ENCODE measurements around the gene GABARAP. TPM values are rescaled to one million over a fixed set of nuclear protein-coding genes. Genes with fewer than 3 reads are reported as not detected.

GABARAP gene
- total RNA-seq: 277 and 595 TPM in 2 replicates

DNA sequence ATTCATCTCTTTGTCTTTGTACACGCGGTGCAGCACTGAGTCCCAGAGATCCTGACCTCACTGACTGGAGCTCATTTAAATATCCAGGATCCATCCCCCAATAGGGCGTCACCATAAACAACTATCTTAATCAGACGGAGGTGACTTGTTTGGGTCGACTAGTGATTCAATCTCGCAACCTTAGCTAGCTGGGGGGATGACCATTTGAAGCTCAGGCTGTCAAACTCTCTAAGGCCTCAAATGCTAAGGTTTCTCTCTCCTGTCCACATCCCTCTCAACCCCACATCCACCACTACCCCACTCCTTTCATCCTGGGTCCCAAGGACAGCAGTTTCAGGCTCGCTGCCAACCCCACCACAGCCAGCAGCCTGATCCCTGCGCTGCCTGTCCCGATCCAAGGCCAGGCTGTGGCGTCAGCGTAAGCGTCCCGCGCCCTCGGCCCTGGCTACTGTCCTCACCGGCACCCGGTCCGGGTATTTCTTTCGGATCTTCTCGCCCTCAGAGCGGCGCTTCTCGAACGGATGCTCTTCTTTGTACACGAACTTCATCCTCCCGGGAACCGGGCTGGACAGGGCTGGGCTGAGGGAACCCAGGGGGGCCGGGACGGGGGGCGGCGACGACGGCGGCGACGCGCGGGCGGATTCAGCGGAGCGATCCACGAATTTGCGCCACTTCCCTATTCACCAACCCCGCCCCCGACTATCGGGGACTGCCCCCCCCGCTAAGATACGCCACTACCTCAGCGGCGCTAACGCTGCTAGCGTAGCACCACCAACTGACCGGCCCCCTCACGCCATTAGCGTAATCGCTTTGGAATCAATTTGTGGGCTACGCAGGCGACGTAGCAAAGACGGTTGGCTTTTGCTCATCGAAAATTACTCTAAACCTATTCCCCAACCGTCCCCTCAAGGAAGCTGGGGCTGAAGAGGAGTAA is at the start of gene GABARAP:
Gene GABARAP (minus strand): TSS at position 667 of the 934 bp plus-strand sequence. CDS start 119 bp downstream, at position 548.
- H3K4me3 ChIP-seq (ENCODE audit: low read depth, low read length): peak within 1 kb of the TSS; percentile 89
- DNase-seq (ENCODE audit: low read depth): no peak
- no peaks in the 10 kb centered on the region for H3K27me3 ChIP-seq (ENCODE audit: control insufficient read depth, insufficient read depth, low read length)
- TF ChIP-seq, protein P1, sequence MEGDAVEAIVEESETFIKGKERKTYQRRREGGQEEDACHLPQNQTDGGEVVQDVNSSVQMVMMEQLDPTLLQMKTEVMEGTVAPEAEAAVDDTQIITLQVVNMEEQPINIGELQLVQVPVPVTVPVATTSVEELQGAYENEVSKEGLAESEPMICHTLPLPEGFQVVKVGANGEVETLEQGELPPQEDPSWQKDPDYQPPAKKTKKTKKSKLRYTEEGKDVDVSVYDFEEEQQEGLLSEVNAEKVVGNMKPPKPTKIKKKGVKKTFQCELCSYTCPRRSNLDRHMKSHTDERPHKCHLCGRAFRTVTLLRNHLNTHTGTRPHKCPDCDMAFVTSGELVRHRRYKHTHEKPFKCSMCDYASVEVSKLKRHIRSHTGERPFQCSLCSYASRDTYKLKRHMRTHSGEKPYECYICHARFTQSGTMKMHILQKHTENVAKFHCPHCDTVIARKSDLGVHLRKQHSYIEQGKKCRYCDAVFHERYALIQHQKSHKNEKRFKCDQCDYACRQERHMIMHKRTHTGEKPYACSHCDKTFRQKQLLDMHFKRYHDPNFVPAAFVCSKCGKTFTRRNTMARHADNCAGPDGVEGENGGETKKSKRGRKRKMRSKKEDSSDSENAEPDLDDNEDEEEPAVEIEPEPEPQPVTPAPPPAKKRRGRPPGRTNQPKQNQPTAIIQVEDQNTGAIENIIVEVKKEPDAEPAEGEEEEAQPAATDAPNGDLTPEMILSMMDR (IDR thresholded peaks at IDR 0.05; ENCODE audit: insufficient read depth, low read length, poor library complexity, severe bottlenecking): no peak
- no peaks in the 10 kb centered on the region for H3K36me3 ChIP-seq (ENCODE audit: control insufficient read depth, insufficient read depth, low read length)

DNA sequence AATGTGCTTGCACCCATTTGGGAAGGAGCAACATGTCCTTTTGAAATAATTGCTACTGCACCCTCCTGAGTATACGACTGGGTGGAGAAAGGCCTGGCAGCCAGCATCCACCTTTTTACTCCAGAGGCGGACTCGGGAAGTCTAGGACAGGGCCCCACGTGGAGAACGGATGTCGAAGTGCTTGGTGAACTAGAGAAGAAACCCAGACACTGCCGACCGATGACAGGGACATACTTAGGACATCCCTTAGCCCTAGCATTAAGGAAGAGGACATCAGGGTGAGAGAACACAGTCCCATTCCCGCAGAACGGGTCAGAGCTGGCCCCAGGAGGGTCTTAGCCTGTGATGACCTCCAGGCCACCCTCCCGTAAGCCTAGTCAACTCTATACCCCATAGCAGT is 48.4 kb upstream of the GABARAP start:
- Histone ChIP-seq H3K36me3 (ENCODE audit: control insufficient read depth, insufficient read depth, low read length) (no peaks in the 10 kb centered on the region), H3K27me3 (ENCODE audit: control insufficient read depth, insufficient read depth, low read length) (peaks cover 69% of the 10 kb centered on the region), H3K4me3 (ENCODE audit: low read depth, low read length) (no peak overlapping the region)
- TF ChIP-seq, protein P1 (IDR thresholded peaks at IDR 0.05; ENCODE audit: insufficient read depth, low read length, poor library complexity, severe bottlenecking): no peak
- no peak for DNase-seq (ENCODE audit: low read depth)

DNA sequence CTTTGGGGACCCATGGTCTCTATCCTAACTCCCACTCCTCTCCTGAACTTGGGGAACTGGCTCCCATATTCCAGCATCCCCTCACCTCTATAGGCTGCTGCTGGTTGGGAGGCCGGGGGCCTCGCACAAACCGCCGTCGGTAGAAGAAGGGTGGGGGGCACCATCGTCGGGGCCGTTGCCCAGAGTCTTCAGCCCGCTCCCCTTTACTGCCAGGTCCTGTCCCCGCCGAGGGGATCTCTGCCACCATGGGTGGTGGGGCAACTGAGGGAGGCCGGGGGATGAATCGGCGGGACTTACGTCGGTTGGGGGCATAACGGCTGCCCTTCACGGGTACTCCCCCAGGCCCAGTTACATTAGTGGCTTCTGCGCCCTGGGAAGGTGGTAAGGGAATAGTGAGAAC is 47.9 kb upstream of the GABARAP start:
- Histone ChIP-seq H3K27me3 (ENCODE audit: control insufficient read depth, insufficient read depth, low read length) (peaks cover 68% of the 10 kb centered on the region), H3K36me3 (ENCODE audit: control insufficient read depth, insufficient read depth, low read length) (no peaks in the 10 kb centered on the region), H3K4me3 (ENCODE audit: low read depth, low read length) (no peak overlapping the region)
- no peak for DNase-seq (ENCODE audit: low read depth)
- TF ChIP-seq, protein P1 (IDR thresholded peaks at IDR 0.05; ENCODE audit: insufficient read depth, low read length, poor library complexity, severe bottlenecking): no peak

DNA sequence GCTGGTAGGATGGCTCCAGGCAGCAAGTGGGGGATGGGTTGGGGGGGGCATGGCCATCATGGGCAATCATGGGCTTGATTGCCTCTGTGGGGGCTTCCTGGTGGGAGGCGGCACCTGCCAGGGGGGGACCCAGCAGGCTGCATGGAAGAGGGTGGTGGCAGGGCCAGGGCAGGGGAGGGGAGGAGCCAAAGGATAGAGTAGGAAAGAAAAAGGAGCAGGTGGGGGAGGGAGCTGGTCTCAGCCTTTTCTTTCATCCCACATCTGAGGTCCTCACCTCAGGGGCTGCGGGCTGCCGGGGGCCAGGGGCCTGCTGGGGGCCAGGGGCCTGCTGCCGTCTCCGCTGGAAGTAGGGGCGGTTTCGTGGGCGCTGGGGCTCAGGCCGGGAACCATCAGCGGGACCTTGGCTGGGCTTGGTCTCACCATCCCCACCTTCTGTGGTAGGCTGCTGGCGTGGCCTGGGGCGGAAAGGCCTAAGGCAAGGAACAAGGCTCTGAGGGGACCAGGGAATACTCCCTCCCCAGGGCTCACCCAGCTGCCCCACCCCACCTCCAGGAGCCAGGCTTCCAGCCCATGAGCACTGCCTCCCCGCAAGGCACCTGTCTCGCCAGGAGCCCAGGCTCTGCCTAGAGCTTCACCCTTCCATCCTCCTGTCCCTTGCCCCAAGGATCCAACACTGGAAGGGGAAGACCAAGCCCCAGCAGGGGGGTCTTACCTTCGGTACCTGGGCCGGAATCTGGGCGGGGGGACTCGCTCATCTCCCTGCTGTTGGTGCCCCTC is 47.2 kb upstream of the GABARAP start:
- Histone ChIP-seq H3K36me3 (ENCODE audit: control insufficient read depth, insufficient read depth, low read length) (no peaks in the 10 kb centered on the region), H3K27me3 (ENCODE audit: control insufficient read depth, insufficient read depth, low read length) (peaks cover 67% of the 10 kb centered on the region), H3K4me3 (ENCODE audit: low read depth, low read length) (no peak overlapping the region)
- no peak for DNase-seq (ENCODE audit: low read depth)
- TF ChIP-seq, protein P1 (IDR thresholded peaks at IDR 0.05; ENCODE audit: insufficient read depth, low read length, poor library complexity, severe bottlenecking): no peak

DNA sequence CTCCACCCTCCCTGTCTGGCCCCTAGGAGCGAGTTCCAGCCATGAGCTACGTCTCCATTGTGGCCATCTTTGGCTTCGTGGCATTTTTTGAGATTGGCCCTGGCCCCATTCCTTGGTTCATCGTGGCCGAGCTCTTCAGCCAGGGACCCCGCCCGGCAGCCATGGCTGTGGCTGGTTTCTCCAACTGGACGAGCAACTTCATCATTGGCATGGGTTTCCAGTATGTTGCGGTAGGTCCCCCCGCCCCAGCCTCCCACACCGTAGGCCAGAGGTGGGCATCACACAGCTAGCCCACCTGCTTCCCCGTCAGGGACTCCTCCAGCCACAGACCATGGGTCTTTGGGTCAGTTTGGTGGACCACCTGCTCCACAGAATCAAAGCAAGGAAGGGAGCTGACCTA is 43.4 kb upstream of the GABARAP start:
- no peak for DNase-seq (ENCODE audit: low read depth)
- H3K4me3 ChIP-seq (ENCODE audit: low read depth, low read length): no peak overlapping the region
- TF ChIP-seq, protein P1 (IDR thresholded peaks at IDR 0.05; ENCODE audit: insufficient read depth, low read length, poor library complexity, severe bottlenecking): no peak
- H3K36me3 ChIP-seq (ENCODE audit: control insufficient read depth, insufficient read depth, low read length): no peaks in the 10 kb centered on the region
- peaks cover 67% of the 10 kb centered on the region for H3K27me3 ChIP-seq (ENCODE audit: control insufficient read depth, insufficient read depth, low read length)

All from kidney epithelial cell (primary cell).